DLD1 (cell line): ENCODE results near the gene C11orf24.

Experiments used
- in situ Hi-C: cut with HindIII; loops from 2 replicates; pipeline ENCODE4 v1.10.0; 2017; ENCODE audit warnings: low sequenced_read_pairs

Gene C11orf24

GRCh38 chr11:68256331-68256741 is 15.4 kb downstream of the C11orf24 start:
- in situ Hi-C loops: no loop called here

- in situ Hi-C loops: no loop called here
These were observed 16.2 kb downstream of the C11orf24 start for GRCh38 chr11:68255526-68255925.

- in situ Hi-C loops: no loop called here
These were observed 17.4 kb downstream of the C11orf24 start for GRCh38 chr11:68254421-68254820.

GRCh38 chr11:68251765-68252164 is 20.0 kb downstream of the C11orf24 start:
- in situ Hi-C loops: no loop called here

GRCh38 chr11:68244912-68245311 is 26.9 kb downstream of the C11orf24 start:
- in situ Hi-C loops: loop anchor here (25.0 kb wide), 1 partner anchor 217 kb away; the partner anchor contains the start of gene PPP6R3

- in situ Hi-C loops: loop anchor here (25.0 kb wide), 1 partner anchor 218 kb away; the partner anchor contains the start of gene PPP6R3
These were observed 27.9 kb downstream of the C11orf24 start for GRCh38 chr11:68243847-68244246.

GRCh38 chr11:68242616-68243015 is 29.2 kb downstream of the C11orf24 start:
- in situ Hi-C loops: loop anchor here (25.0 kb wide), 1 partner anchor 220 kb away; the partner anchor contains the start of gene PPP6R3

GRCh38 chr11:68231621-68232020 is 40.2 kb downstream of the C11orf24 start:
- in situ Hi-C loops: loop anchor here (25.0 kb wide), 1 partner anchor 231 kb away; the partner anchor contains the start of gene PPP6R3

- in situ Hi-C loops: loop anchor here (25.0 kb wide), 1 partner anchor 233 kb away; the partner anchor contains the start of gene PPP6R3
These were observed 42.2 kb downstream of the C11orf24 start for GRCh38 chr11:68229601-68230000.

GRCh38 chr11:68226421-68226820 is 45.4 kb downstream of the C11orf24 start:
- in situ Hi-C loops: loop anchor here (25.0 kb wide), 1 partner anchor 236 kb away; the partner anchor contains the start of gene PPP6R3

- in situ Hi-C loops: loop anchor here (25.0 kb wide), 1 partner anchor 238 kb away; the partner anchor contains the start of gene PPP6R3
These were observed 47.2 kb downstream of the C11orf24 start for GRCh38 chr11:68224606-68225005.

- in situ Hi-C loops: no loop called here
These were observed 48.5 kb downstream of the C11orf24 start for GRCh38 chr11:68223275-68223674.

- in situ Hi-C loops: no loop called here
These were observed 50.4 kb downstream of the C11orf24 start for GRCh38 chr11:68221406-68221805.

GRCh38 chr11:68216171-68216938 is 55.4 kb downstream of the C11orf24 start:
- in situ Hi-C loops: no loop called here

GRCh38 chr11:68215524-68216170 is 56.1 kb downstream of the C11orf24 start:
- in situ Hi-C loops: no loop called here

GRCh38 chr11:68215087-68215445 is 56.7 kb downstream of the C11orf24 start:
- in situ Hi-C loops: no loop called here

GRCh38 chr11:68214173-68215086 is 57.3 kb downstream of the C11orf24 start:
- in situ Hi-C loops: no loop called here

- in situ Hi-C loops: no loop called here
These were observed 58.1 kb downstream of the C11orf24 start for GRCh38 chr11:68213555-68214172.

GRCh38 chr11:68213135-68213515 is 58.6 kb downstream of the C11orf24 start, which contains the start of gene KMT5B:
Gene KMT5B, minus strand, starts transcription at chr11:68213296. Its CDS starts 23,220 bp downstream, at chr11:68190076.
- in situ Hi-C loops: no loop called here

GRCh38 chr11:68212421-68213134 is 59.2 kb downstream of the C11orf24 start:
- in situ Hi-C loops: no loop called here
